Left lung (tissue), 10 donors: ENCODE results near the gene KIF21A. TPM values are rescaled to one million over a fixed set of nuclear protein-coding genes. Genes with fewer than 3 reads are reported as not detected.

Source experiments
- ATAC-seq: fragments of 200-7000 bp; cut with Tn5 transposase; one replicate; pipeline ENCODE4 v1.9.1; 2020; ENCODE audit warnings: moderate library complexity
- DNase-seq, 4 donors: peaks; one replicate each; pipeline ENCODE4 v3.0.0-alpha.2; 2013 to 2020
- H3K27ac ChIP-seq, 2 donors: fragments of 200-600 bp; sonication (generic) in 1 of 2; one replicate each; pipeline versions ENCODE4 v1.5.0 to v1.8.0; 2020 to 2021
- H3K27me3 ChIP-seq, 2 donors: fragments of 200-600 bp; sonication (generic) in 1 of 2; one replicate each; pipeline versions ENCODE4 v1.5.0 to v1.8.0; 2020 to 2021
- H3K36me3 ChIP-seq, 2 donors: fragments of 200-600 bp; sonication (generic) in 1 of 2; one replicate each; pipeline versions ENCODE4 v1.5.0 to v1.8.0; 2020 to 2021
- H3K4me1 ChIP-seq, 2 donors: fragments of 200-600 bp; one replicate each; pipeline ENCODE4 v1.8.0; 2021
- H3K4me3 ChIP-seq, 2 donors: fragments of 200-600 bp; sonication (generic) in 1 of 2; one replicate each; pipeline versions ENCODE4 v1.5.0 to v1.8.0; 2020 to 2021; ENCODE audit warnings: mild to moderate bottlenecking in 1 of 2
- H3K9me3 ChIP-seq, 2 donors: fragments of 200-600 bp; sonication (generic) in 1 of 2; one replicate each; pipeline versions ENCODE4 v1.5.0 to v1.8.0; 2020 to 2021
- CTCF ChIP-seq, 2 donors: fragments of 200-600 bp; sonication (generic) in 1 of 2; IDR thresholded peaks; one replicate each; pipeline versions ENCODE4 v1.5.0 to v1.8.0; 2021; ENCODE audit warnings: antibody characterized with exemption in 2 of 2
- intact Hi-C, 2 donors: fragments of 100-400 bp; cut with DNase I; formaldehyde crosslinking; loops; one replicate each; pipeline versions ENCODE4 v1.11.2 to v1.14.2; 2022
- polyA plus RNA-seq, 6 donors: library from polyadenylated mRNA; unstranded; fragments of 120-200 nt; gene quantifications; one replicate each; pipeline ENCODE4 v1.2.1, GENCODE V29; 2013; ENCODE audit not compliant: insufficient read length in 6 of 6
- total RNA-seq, 2 donors: library from RNA; stranded (reverse); fragmentation: NEBNext Ultra II Directional; extraction: Animal tissue kit (Norgen Biotek cat#: 25700); gene quantifications; one replicate each; pipeline ENCODE4 v1.2.1, GENCODE V29; 2021
- donor health status: DM: no; HTN: yes; CAD: no.
- donor health status: DM: no; HTN: no; CAD: no.

Gene KIF21A
- total and polyA plus RNA-seq, 8 donors = 12.7 to 19.7 (median 15.6) TPM

- Histone ChIP-seq H3K27me3 (no peaks in the 10 kb centered on the region), H3K36me3 (no peaks in the 10 kb centered on the region), H3K4me1 (no peaks in the 10 kb centered on the region), H3K27ac (no peak overlapping the region), H3K4me3 (no peak overlapping the region), H3K9me3 (no peaks in the 10 kb centered on the region)
- DNase-seq (no peak), ATAC-seq (no peak)
- TF ChIP-seq CTCF (IDR thresholded peaks at IDR 0.05) = no peak
- intact Hi-C loops = no loop called here
These were observed 98.0 kb downstream of the KIF21A start for GRCh38 chr12:39344926-39345325.

GRCh38 chr12:39343665-39344064 lies 99.3 kb downstream of the KIF21A start:
- DNase-seq (no peak), ATAC-seq (no peak)
- Histone ChIP-seq H3K36me3 (no peaks in the 10 kb centered on the region), H3K9me3 (no peaks in the 10 kb centered on the region), H3K27me3 (no peaks in the 10 kb centered on the region), H3K4me3 (no peak overlapping the region), H3K27ac (no peak overlapping the region), H3K4me1 (no peaks in the 10 kb centered on the region)
- intact Hi-C loops = no loop called here
- no peak for TF ChIP-seq CTCF (IDR thresholded peaks at IDR 0.05)

GRCh38 chr12:39341761-39342160 lies 101.2 kb downstream of the KIF21A start:
- H3K4me3 ChIP-seq = no peak overlapping the region
- intact Hi-C loops = no loop called here
- no peak for ATAC-seq
- DNase-seq = no peak
- no peaks in the 10 kb centered on the region for H3K9me3 ChIP-seq
- no peak for TF ChIP-seq CTCF (IDR thresholded peaks at IDR 0.05)
- no peaks in the 10 kb centered on the region for H3K4me1 ChIP-seq
- H3K27ac ChIP-seq = no peak overlapping the region
- H3K27me3 ChIP-seq = no peaks in the 10 kb centered on the region
- no peaks in the 10 kb centered on the region for H3K36me3 ChIP-seq

GRCh38 chr12:39341179-39341578 lies 101.7 kb downstream of the KIF21A start:
- H3K4me3 ChIP-seq = no peak overlapping the region
- intact Hi-C loops = no loop called here
- no peak overlapping the region for H3K27ac ChIP-seq
- no peak for TF ChIP-seq CTCF (IDR thresholded peaks at IDR 0.05)
- DNase-seq (no peak), ATAC-seq (no peak)
- H3K36me3 ChIP-seq = no peaks in the 10 kb centered on the region
- no peaks in the 10 kb centered on the region for H3K9me3 ChIP-seq
- H3K27me3 ChIP-seq = no peaks in the 10 kb centered on the region
- H3K4me1 ChIP-seq = no peaks in the 10 kb centered on the region

- H3K4me1 ChIP-seq = no peaks in the 10 kb centered on the region
- intact Hi-C loops = no loop called here
- DNase-seq = no peak
- no peak overlapping the region for H3K4me3 ChIP-seq
- no peaks in the 10 kb centered on the region for H3K9me3 ChIP-seq
- no peak overlapping the region for H3K27ac ChIP-seq
- no peaks in the 10 kb centered on the region for H3K27me3 ChIP-seq
- peaks cover 0 to 5% of the 10 kb centered on the region in 2 donors for H3K36me3 ChIP-seq
- TF ChIP-seq CTCF (IDR thresholded peaks at IDR 0.05) = no peak
- ATAC-seq = no peak
These were observed 110.2 kb downstream of the KIF21A start for GRCh38 chr12:39332661-39333175.
